GM23338 (cell line): ENCODE results near the gene WSB2.

Source experiments
- CREB1 ChIP-seq: fragments of 250-450 bp; sonication (Bioruptor Pico); IDR thresholded peaks from 2 replicates; pipeline ENCODE4 v1.5.0; 2020; ENCODE audit warnings: low read depth, mild to moderate bottlenecking, moderate library complexity
- POLR2AphosphoS5 ChIP-seq: IDR thresholded peaks from 2 replicates; pipeline ENCODE4 v1.6.1; 2016; ENCODE audit warnings: antibody characterized with exemption, low read depth
- TF ChIP-seq, protein P1 (sequence below), 2 experiments: fragments of 200-600 bp in 1 of 2; sonication (generic) in 1 of 2; conservative IDR thresholded peaks; 2 replicates each; pipeline versions ENCODE4 v1.5.1 to v1.6.1; 2016 to 2017; ENCODE audit warnings: antibody characterized with exemption in 2 of 2, low read depth in 2 of 2, mild to moderate bottlenecking in 2 of 2, moderate library complexity in 1 of 2
- TF ChIP-seq, protein P2 (sequence below): IDR thresholded peaks from one replicate; pipeline ENCODE4 v1.6.1; 2018; ENCODE audit warnings: antibody characterized with exemption; ENCODE audit not compliant: unreplicated experiment

DNA sequence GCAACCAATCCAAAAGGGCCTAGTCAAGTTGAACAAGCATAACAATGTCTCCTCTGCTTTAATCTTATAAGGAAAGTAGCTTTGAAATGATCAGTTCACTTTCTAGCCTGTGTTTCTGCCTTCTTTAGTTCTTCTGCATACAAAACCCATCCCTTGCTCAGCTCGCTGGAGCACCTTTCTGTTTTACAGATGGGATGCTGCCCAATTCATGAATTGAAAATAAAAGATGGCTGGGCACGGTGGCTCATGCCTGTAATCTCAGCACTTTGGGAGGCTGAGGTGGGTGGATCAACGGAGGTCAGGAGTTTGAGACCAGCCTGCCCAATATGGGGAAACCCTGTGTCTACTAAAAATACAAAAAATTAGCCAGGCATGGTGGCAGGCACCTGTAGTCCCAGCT is 49.0 kb downstream of the WSB2 start:
- TF ChIP-seq CREB1 (no peak), POLR2AphosphoS5 (no peak)
- TF ChIP-seq, protein P1, sequence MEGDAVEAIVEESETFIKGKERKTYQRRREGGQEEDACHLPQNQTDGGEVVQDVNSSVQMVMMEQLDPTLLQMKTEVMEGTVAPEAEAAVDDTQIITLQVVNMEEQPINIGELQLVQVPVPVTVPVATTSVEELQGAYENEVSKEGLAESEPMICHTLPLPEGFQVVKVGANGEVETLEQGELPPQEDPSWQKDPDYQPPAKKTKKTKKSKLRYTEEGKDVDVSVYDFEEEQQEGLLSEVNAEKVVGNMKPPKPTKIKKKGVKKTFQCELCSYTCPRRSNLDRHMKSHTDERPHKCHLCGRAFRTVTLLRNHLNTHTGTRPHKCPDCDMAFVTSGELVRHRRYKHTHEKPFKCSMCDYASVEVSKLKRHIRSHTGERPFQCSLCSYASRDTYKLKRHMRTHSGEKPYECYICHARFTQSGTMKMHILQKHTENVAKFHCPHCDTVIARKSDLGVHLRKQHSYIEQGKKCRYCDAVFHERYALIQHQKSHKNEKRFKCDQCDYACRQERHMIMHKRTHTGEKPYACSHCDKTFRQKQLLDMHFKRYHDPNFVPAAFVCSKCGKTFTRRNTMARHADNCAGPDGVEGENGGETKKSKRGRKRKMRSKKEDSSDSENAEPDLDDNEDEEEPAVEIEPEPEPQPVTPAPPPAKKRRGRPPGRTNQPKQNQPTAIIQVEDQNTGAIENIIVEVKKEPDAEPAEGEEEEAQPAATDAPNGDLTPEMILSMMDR (conservative IDR thresholded peaks at IDR 0.05; ENCODE audit: low read depth in 2 of 2) = no peak
- TF ChIP-seq, protein P2, sequence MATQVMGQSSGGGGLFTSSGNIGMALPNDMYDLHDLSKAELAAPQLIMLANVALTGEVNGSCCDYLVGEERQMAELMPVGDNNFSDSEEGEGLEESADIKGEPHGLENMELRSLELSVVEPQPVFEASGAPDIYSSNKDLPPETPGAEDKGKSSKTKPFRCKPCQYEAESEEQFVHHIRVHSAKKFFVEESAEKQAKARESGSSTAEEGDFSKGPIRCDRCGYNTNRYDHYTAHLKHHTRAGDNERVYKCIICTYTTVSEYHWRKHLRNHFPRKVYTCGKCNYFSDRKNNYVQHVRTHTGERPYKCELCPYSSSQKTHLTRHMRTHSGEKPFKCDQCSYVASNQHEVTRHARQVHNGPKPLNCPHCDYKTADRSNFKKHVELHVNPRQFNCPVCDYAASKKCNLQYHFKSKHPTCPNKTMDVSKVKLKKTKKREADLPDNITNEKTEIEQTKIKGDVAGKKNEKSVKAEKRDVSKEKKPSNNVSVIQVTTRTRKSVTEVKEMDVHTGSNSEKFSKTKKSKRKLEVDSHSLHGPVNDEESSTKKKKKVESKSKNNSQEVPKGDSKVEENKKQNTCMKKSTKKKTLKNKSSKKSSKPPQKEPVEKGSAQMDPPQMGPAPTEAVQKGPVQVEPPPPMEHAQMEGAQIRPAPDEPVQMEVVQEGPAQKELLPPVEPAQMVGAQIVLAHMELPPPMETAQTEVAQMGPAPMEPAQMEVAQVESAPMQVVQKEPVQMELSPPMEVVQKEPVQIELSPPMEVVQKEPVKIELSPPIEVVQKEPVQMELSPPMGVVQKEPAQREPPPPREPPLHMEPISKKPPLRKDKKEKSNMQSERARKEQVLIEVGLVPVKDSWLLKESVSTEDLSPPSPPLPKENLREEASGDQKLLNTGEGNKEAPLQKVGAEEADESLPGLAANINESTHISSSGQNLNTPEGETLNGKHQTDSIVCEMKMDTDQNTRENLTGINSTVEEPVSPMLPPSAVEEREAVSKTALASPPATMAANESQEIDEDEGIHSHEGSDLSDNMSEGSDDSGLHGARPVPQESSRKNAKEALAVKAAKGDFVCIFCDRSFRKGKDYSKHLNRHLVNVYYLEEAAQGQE = no peak
